EH (cell line): ENCODE measurements around the gene ZNF248.

ENCODE experiments used
- DNase-seq: peaks from one replicate; pipeline ENCODE4 v3.0.0-alpha.2; 2015; ENCODE audit warnings: low read depth

The ZNF248 gene

DNA sequence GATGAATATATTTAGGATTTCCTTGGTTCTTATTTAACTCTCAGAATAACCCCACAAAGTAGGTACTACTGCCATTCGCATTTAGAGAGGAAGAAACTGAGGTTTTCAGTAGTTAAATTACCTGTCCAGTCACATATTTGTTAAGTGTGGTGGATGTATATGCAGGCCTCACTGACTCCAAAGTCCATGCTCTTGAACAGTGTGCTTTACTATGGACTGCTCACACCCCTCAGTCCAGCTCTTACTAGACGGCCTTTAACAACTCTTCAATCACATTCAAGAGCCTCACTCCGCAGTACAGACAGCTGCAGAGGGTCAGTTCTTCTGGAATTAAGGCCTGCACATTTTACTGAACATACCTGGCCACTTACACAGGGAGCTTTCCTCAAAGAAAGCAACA is 36.2 kb downstream of the ZNF248 start:
- DNase-seq: no peak

DNA sequence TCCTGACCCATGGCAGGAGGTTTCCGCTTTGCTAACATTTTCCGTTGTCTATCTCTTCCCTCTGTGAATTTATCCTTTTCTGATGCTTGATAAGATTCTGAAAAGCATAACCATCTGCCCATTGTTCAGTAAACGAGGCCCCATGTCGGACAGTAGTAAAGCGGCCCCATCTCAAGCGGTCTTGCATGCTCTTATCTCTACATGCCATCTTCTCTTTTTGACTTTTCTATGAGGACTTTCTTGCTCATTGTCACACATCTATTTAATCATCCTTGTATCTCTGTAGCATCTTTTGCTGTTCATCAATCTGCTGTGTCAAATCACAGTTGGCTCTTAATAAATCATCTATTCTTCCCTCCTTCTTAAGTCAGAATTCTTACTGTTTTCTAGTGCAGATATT is 37.6 kb downstream of the ZNF248 start:
- no peak for DNase-seq

DNA sequence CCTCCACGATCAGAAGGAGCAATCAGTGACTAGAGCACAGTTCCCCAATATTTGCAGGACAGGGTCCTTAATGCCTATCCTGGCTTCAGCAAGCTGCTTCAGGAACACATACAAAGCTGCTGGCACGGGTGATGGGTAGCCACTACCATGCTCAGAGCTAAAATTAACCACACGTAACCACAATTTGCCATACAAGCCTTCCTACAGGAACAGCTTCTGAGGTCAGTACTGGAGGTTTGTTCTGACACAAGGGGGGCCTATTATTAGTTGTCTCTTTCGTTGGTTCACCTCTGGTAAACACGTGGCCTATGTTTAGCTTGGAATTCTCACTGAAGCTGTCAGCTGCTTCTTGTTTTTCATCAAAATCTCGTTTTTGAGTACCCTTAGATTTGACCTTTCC is 41.1 kb downstream of the ZNF248 start:
- no peak for DNase-seq

DNA sequence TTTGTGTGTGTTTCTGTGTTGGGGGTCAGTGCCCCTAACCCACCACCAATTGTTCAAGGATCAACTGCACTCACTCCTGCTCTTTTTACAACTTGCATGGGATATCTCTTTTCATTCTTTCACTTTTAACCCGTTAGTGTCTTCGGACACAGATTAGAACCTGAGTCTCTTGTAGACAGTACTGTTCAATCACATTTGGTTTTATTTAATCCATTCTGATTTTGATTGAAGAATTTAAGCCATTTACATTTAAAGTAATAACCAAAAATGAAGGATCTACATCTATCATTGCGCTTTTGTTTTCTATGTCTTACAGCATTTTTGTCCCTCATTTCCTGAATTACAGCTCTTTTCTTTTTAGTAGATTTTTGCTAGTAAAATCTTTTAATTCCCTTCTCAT is 43.6 kb downstream of the ZNF248 start:
- DNase-seq: no peak

DNA sequence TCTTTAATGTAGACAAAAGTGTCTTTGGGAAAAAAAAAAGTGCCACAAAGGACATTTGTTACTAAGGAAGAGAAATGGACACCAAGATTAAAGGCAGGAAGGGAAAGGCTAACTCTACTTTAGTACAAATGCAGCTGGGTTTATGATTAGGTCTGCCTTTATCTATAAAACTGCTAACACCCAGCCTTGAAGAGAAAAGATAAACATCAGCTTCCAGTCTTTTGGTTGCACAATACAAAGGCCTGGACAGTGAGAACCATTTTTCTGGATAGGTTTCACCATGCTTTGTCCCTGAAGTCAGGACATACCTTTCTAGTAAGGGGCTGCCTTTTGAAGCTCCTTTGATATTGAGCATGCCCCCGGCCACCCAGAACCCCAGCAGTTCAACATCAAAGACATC is 45.1 kb downstream of the ZNF248 start:
- no peak for DNase-seq

DNA sequence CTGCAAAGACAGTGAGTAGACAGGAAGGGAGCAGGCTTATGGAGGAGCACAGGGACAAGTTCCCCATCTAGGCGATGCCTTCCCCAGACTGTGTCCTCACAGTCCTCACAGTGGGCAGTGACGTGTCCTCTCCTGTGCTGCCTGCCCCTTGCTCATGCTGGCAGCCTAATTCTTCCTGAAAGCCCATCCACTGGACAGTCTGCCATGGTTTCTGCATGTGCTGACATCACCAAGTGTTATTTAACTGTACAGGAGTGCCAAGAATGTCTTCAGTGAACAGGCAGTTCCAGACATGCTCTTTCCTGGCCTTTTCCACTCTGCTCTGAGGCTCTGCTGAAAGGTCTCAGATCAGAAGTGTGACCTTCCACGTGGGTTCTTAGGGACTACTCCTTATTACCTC is 54.1 kb downstream of the ZNF248 start:
- DNase-seq: no peak

DNA sequence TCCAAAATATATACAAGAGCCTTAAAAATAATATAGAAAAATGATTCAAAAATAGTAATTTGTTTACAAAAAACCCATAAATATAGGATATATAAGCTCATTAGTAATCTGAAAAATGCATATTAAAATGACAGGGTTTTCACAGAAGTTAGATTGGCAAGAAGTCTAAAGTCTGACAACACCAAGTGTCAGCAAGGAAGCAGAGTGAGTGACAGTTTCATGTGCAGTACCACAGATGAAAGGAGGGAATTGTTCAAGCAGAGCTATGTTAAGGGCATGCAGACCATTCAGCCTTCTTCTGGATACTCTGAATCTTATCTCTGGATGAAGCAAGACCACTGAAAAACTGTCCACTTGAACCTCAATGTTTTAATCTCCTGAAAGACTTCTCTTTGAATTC is 55.9 kb downstream of the ZNF248 start:
- DNase-seq: no peak

DNA sequence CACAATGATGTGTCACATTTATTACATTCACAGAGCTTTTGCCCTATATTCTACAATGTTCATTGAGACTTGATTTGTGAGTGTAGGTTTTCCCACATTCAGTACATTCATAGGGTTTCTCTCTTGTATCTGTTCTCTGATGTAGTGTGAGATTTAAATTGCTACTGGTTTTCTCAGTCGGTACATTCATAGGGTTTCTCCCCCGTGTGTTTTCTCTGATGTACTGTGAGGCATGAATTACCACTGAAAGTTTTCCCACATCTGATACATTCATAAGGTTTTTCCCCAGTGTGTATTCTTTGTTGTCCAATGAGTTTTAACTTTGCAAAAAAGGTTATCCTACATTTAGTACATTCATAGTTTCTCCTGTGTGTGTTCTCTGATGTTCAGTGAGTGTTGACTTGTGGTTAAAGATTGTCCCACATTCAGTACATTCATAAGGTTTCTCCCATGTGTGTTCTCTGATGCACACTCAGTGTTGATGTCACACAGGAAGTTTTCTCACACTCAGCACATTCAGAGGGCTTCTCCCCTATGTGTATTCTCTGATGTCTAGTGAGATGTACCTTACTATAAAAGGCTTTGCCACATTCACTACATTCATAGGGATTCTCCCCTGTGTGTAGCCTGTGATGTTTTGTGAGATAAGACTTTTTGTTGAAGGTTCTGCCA is 63.0 kb downstream of the ZNF248 start:
- DNase-seq: no peak

DNA sequence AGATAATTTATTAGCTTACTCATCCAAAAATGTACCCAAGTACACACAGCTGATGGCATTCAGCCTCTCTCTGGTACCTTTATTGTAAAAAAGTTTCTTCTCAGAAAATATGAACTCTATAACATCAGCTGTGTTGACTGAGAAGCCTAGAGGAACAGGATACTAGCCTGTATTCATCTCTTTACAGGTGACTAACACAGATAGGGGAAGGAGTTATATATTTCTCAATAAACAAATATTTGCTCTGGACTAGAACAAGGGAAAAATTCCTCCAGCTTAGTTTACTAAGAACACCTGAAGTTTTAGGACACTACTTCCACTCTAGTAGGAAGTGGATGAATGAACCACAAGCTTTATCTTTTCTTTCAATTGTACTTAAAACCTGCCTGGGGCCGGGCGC is 67.8 kb downstream of the ZNF248 start:
- no peak for DNase-seq

DNA sequence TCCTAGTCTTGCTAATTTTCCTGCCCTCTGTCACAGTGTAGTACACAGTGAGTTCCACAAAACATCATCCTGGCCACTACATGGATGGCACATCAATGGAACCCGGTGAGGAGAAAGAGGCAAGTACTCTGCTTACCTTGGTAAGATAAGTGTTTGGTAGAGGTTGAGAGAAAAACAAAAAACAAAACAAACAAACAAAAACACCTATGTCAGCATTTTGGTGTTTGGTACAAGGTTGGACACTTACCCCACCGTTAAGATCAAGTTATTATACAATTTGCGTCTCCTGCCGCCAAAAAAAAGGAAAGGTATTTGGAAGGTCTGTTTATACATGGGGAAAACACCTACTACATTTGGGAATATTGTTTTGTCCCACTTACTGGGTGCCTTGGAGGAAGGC is 72.7 kb downstream of the ZNF248 start:
- DNase-seq: no peak

DNA sequence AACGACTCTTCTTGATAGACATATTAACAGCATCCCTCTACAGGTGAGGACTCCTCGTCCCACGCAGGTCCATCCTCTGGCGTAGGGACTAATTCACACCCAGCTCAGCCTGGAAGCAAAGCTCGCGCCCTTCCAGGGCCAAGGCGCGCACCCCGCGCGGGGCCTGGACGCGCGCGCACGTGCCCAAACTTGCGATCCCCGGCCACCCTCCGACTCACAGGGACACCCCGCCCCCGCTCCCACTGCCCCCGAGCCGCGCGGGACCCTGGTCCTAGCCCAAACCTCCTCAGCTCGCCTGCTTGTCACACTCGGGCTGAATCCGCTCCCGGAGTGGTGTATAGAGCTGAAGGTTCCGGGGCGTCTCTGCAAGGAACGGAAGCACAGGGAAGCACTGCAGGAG is 76.9 kb downstream of the ZNF248 start:
- no peak for DNase-seq

DNA sequence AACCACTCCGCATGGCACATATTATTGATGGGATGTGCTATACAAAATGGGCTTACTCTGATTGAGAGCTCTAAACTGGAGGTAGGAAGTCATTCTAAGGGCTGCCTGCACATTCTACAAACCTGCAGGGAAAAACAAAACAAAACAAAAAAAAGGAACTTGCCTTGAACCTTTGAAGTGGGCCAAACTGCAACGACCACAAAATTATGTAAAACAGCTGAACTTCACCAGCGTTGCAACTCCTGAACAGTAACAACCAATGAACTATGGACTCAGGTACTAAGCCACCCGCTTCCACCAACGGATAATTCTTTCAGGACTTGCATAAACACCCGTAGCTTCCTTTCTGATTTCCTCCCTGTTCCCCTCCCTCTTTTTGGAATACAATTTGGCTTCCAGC is 80.4 kb downstream of the ZNF248 start:
- no peak for DNase-seq

DNA sequence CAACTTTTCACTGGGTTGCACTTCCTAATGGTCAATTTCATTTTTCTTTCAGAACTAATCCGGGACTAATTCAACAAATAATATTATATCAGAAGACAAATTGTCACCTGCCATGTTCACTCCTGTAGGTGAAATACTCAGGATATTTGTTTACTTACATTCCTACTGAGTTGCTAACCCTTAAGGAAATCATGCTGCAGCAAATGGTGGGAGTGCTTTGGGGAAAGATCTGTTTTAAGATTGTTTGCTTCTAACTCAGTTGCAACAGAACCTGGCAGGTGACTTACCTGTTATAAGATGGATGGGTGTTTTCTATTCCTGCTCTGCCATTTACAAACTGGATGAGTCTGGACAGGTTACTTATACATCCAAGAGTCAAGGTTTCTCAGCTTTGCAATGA is 81.8 kb downstream of the ZNF248 start:
- DNase-seq: no peak

DNA sequence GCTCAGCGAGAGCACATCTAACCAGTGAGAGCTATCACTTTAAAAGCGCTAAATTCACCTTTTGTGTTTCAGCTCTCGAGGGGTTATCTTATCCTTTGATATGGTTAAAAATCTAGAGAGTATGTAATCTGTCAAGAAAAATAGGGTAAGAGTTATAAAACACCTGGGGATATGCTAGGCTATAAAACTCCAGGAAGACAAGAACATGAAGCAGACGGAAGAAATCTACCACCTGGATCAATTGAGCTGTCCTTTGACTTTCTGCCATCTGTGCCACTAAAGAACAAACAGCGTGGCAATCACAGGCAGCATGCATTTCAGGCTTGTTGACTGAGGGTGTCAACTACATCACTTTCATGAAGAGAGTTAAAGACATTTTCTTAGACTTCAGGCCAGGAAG is 83.1 kb downstream of the ZNF248 start:
- no peak for DNase-seq

DNA sequence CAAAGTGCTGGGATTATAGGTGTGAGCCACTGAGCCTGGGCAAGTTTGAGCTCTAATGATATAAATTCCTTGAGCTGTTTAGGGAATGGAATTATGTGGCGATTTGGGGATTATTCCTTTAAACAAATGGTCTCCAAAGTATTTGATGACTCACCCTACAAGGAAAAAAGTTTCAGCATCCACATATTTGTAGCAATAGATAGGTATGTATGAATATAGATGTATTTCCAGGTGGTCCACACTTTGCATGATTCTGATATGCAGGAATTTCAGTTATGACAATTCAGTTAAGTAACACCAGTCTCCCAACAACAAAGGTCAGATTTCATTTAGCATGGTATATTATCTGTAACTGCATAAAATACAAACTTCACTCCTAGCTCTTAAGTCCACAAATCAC is 92.2 kb downstream of the ZNF248 start:
- DNase-seq: no peak

DNA sequence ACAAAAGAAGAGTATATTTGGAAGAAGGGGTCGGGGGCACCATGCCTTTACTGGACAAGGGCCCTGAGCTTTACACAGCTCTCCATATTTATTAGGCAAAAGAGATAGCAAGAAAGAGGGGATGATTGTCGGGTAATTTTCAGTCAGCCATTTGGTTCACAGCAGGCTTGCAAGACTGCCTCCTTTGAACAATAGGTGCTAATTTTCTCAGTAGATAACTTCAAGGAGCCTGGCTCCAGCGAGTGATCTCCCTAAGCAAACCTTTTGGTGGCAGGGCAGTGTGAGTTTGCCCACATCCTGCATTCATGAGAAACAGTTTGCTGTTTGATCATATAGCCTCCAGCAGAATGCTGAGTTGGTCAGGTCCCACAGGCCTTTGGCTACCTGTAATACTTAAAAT is 94.3 kb downstream of the ZNF248 start:
- no peak for DNase-seq

DNA sequence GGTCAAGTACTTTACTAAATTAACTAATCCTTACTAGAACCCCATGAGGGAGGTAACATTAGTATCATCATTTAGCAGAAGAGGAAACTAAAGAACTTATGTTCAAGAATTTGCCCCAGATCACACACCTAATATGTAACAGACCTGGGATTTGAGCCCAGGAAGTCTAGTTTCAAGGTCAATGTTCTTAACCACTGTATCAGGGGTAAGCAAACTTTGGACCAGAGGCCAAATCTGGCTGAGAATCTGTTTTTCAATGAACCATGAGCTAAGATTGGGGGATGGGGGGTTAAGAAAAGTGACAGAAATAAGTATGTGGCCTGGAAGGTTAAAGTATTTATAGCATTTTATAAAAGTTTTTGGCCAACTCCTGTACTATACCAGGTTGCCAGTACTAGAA is 95.1 kb downstream of the ZNF248 start:
- DNase-seq: no peak

DNA sequence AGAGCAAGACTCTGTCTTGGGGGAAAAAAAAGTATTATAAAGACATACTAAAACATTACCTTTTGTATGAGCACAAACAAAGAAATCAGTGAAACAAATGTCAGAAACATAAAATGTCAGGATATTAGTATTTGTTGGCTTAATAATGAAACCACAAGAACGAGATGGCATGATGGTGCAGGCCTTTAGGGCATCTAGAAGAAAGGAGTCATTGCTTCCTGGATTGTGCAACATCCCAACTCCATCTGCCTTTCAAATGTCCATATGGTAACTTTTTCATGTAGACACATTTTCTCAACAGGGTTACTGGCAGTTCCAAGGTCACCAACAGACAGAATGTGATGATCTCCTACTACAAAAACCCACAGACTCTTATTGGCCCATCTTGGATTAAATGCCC is 96.6 kb downstream of the ZNF248 start:
- DNase-seq: no peak

DNA sequence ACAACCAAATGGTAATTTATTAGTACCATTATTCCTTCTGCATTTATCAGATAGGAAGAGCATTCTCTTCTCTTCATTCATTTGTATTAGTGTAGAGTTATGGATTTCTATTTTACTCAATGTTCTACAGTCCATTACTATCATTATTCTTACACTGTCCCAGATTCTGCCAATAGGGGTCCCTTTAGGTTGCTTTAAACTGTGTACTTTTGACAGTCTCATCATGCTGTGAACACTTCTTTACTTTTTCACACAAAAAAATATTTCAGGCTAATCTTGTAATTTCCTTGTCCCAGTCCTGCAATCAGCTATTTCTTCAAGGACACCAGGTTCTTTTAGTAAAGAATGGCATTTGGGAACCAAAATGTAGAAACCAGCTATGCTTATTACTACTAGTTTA is 99.3 kb downstream of the ZNF248 start:
- no peak for DNase-seq

DNA sequence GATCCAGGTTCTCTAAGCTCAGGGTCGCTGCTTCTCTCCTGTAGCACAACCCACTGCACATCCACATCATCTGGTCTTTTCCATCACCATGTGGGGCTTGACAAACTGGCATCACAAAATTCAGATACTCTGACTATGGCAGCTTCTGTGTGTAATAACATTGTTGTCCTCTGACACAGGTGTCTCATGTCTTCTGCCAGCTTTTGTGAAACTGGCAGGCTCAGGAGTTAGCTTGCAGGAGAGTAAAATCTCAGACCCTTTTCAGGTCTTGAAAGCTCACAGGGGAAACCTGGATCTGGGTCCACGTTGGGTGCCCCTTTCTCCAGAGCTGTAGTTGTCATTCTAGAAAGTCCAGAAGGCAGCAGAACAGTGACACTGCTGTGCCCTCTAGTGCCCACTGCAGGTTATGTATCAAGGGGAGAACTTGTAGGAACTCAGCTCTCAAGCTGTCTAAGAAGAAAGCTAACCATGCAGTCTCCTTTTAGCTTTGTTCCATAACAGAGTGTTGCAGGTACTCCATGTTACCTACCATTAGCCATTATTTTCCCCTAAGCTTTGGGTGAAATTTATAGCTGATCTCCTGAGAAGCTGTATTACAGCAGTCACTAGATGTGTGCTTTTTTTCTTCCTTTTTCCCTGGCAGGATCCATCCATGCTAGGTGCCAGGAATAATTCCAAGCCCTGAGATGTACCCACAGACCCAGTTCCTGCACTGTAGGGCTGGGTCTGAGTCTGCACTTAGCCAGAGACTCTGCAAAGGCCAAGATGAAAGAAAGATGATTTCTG is 102.7 kb downstream of the ZNF248 start:
- DNase-seq: no peak

DNA sequence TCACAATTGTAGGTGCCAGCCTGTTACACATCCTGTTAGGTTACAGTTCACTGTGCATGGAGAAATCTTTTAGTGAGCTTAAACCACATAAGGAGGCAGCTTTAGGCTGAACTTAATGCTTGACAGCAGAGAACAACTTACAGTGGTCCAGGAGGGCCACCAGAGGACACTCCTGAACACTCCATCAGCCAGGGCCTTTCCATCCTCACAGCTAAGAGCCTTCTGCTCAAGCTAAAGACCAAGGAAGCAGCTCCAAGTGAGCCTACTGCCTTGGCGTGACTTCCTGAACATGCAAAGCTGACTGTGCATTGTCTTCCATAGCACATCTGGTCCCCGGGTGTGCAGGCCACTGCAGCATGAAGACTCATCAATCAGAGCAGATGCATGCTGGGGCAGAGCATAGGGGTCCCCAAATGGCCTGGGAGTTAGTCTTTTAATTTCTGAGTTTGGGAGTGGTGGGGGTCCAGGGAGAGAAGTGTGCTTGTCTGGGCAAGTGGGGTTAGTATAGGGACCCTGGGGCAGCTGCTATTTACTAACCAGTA is 105.0 kb downstream of the ZNF248 start:
- no peak for DNase-seq

DNA sequence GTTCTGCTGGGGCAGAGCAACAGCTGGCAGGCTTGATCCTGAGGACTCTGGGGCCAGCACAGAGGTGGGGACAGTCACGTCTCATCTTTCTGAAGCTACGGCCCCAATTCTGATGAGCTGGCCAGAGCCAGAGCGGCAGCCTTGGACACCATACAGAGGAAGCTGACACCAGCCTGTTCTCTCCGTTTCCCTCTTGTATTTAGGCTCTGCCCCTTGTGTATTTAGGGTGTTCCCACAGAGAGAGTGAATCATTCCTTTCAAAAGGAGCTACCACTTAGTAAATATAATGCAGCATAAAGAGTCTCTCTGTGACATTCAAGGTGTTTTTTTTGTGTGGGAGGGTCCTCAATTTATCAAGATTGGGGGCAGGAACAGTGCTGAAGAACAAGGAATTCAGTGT is 109.2 kb downstream of the ZNF248 start:
- DNase-seq: no peak

DNA sequence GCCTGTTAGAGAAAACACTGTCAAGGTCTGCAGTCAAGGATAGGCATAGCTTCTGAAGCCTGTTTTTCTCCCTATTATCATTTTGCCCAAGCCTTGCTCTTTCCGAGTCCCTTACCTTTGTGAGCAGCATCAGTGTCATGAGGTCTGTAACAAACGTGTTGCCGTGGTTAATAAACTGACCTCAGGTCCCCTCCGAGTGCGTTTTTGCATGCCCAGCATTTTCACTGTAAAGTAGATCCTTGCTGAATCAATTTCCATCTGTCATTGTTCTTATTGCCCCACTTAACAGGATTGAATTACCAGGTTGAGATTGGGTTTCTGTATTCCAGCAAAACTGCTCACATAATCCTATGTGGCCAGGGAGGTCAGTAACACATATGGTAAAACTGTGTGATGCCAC is 110.3 kb downstream of the ZNF248 start:
- no peak for DNase-seq

DNA sequence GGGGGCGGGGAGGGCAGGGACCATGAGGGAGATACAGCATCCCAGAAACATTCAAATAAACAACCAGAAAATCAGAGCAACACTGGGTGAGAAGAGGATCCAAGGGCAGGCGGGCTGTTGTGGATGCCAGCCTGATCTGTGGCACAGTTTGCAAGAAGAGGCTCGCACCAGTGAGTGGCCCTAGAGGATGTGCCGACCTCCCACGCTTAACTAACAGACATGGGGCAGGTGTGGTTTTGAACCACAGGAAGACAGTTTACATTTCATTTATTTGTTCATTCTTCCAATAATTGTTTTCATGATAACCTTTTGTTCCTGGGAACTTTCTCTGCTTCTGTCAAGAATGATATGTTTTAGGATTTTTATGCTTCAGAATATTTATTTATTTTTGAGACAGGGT is 115.6 kb downstream of the ZNF248 start:
- no peak for DNase-seq
